Fibroblast of lung (primary cell): ENCODE measurements around the gene CALR3. TPM values are rescaled to one million over a fixed set of nuclear protein-coding genes. Genes with fewer than 3 reads are reported as not detected.

Experiments used
- DNase-seq, 2 donors: peaks; one replicate each; pipeline versions ENCODE4 v3.0.0 to v3.0.0-alpha.2; 2010; ENCODE audit warnings: low read depth in 2 of 2
- H2AFZ ChIP-seq: 2 replicates; pipeline ENCODE4 v1.5.1; 2012; ENCODE audit warnings: low read length, control low read depth, inconsistent platforms
- H3K27ac ChIP-seq: 2 replicates; pipeline ENCODE4 v1.5.1; 2011; ENCODE audit warnings: low read length, control low read depth; ENCODE audit not compliant: insufficient read depth
- H3K27me3 ChIP-seq: 2 replicates; pipeline ENCODE4 v1.5.1; 2011; ENCODE audit warnings: mild to moderate bottlenecking, low read length; ENCODE audit not compliant: control insufficient read depth, insufficient read depth
- H3K36me3 ChIP-seq: 2 replicates; pipeline ENCODE4 v1.5.1; 2011; ENCODE audit warnings: low read length; ENCODE audit not compliant: control insufficient read depth, insufficient read depth
- H3K4me1 ChIP-seq: 2 replicates; pipeline ENCODE4 v1.5.1; 2011; ENCODE audit warnings: low read length; ENCODE audit not compliant: control insufficient read depth, insufficient read depth; ENCODE audit errors: extremely low read depth
- H3K4me2 ChIP-seq: 2 replicates; pipeline ENCODE4 v1.5.1; 2011; ENCODE audit warnings: low read length, control low read depth; ENCODE audit not compliant: insufficient read depth; ENCODE audit errors: extremely low read depth
- H3K4me3 ChIP-seq, 4 experiments: fragments of 200-600 bp in 1 of 4; sonication (generic) in 1 of 4; replicated peaks in 1 of 4; 2 replicates each; pipeline ENCODE4 v1.5.1; 2011 to 2016; ENCODE audit warnings: low read length in 4 of 4, low read depth in 3 of 4, mild to moderate bottlenecking in 3 of 4, control low read depth in 2 of 4, inconsistent platforms in 1 of 4, mixed read lengths in 1 of 4; ENCODE audit not compliant: insufficient read depth in 1 of 4; ENCODE audit errors: control extremely low read depth in 1 of 4
- H3K79me2 ChIP-seq: 2 replicates; pipeline ENCODE4 v1.5.1; 2012; ENCODE audit warnings: mild to moderate bottlenecking, low read length, inconsistent platforms; ENCODE audit not compliant: control insufficient read depth, insufficient read depth
- H3K9ac ChIP-seq: 2 replicates; pipeline ENCODE4 v1.5.1; 2011; ENCODE audit warnings: mild to moderate bottlenecking, low read length, control low read depth; ENCODE audit not compliant: insufficient read depth
- H3K9me3 ChIP-seq: 2 replicates; pipeline ENCODE4 v1.5.1; 2012; ENCODE audit warnings: low read depth, low read length; ENCODE audit not compliant: control insufficient read depth, insufficient read depth
- H4K20me1 ChIP-seq: 2 replicates; pipeline ENCODE4 v1.5.1; 2011; ENCODE audit warnings: low read length; ENCODE audit not compliant: control insufficient read depth, insufficient read depth; ENCODE audit errors: extremely low read depth
- CTCF ChIP-seq, 2 donors: IDR thresholded peaks in 1 of 2; conservative IDR thresholded peaks in 1 of 2; 1 replicate in 1 of 2; 2 replicates in 1 of 2; pipeline ENCODE4 v1.5.1; 2011 to 2012; ENCODE audit warnings: low read length in 2 of 2, control low read depth in 1 of 2, inconsistent platforms in 1 of 2, low read depth in 1 of 2, mild to moderate bottlenecking in 1 of 2
- EZH2 ChIP-seq: IDR thresholded peaks from 2 replicates; pipeline ENCODE4 v1.5.1; 2012; ENCODE audit warnings: low read length, control low read depth, mild to moderate bottlenecking; ENCODE audit errors: missing control alignments
- polyA plus RNA-seq, 2 donors: library from polyadenylated mRNA; depleted of rRNA in 1 of 2; stranded (reverse) in 1 of 2; unstranded in 1 of 2; fragments of >200 nt; gene quantifications; 2 replicates each; pipeline ENCODE4 v1.2.1, GENCODE V29; 2011 to 2012; ENCODE audit warnings: missing spikeins in 1 of 2
- total RNA-seq: library from RNA; depleted of rRNA; stranded (reverse); fragments of >200 nt; gene quantifications from 2 replicates; pipeline ENCODE4 v1.2.1, GENCODE V29; 2014

CALR3 gene
- total and polyA plus RNA-seq, 2 donors (not counting 1 experiment from before 2014, with no cell fraction given) = not detected

- Histone ChIP-seq H3K4me2 (no peak overlapping the region), H3K36me3 (no peaks in the 10 kb centered on the region), H3K27me3 (no peaks in the 10 kb centered on the region), H3K9ac (no peak overlapping the region), H2AFZ (no peak overlapping the region), H3K4me1 (peaks cover 15% of the 10 kb centered on the region), H3K27ac (no peak overlapping the region), H3K79me2 (peaks cover 80% of the 10 kb centered on the region), H3K4me3 (no peak overlapping the region), H3K9me3 (no peaks in the 10 kb centered on the region), H4K20me1 (no peaks in the 10 kb centered on the region)
- no peak for DNase-seq
- TF ChIP-seq EZH2 = no peak
- no peak for TF ChIP-seq CTCF (conservative IDR thresholded peaks at IDR 0.05 in 1 of 2, IDR thresholded peaks at IDR 0.05 in 1 of 2; ENCODE audit: low read depth in 1 of 2, low read length in 2 of 2)
Observed at GRCh38 chr19:16465239-16465638, 30.7 kb downstream of the CALR3 start.

GRCh38 chr19:16463991-16464575 lies 31.9 kb downstream of the CALR3 start:
- TF ChIP-seq EZH2 = no peak
- no peak for TF ChIP-seq CTCF (conservative IDR thresholded peaks at IDR 0.05 in 1 of 2, IDR thresholded peaks at IDR 0.05 in 1 of 2; ENCODE audit: low read depth in 1 of 2, low read length in 2 of 2)
- Histone ChIP-seq H3K4me1 (peaks cover 11% of the 10 kb centered on the region), H3K27me3 (no peaks in the 10 kb centered on the region), H3K4me2 (no peak overlapping the region), H3K4me3 (no peak overlapping the region), H3K27ac (no peak overlapping the region), H3K9me3 (no peaks in the 10 kb centered on the region), H3K9ac (no peak overlapping the region), H4K20me1 (no peaks in the 10 kb centered on the region), H3K79me2 (peaks cover 81% of the 10 kb centered on the region), H3K36me3 (no peaks in the 10 kb centered on the region), H2AFZ (no peak overlapping the region)
- DNase-seq = peak in 1 of 2 donors; percentile 62

GRCh38 chr19:16463341-16463990 lies 32.5 kb downstream of the CALR3 start:
- no peaks in the 10 kb centered on the region for H3K36me3 ChIP-seq
- no peak overlapping the region for H3K27ac ChIP-seq
- H3K9me3 ChIP-seq = no peaks in the 10 kb centered on the region
- H3K27me3 ChIP-seq = no peaks in the 10 kb centered on the region
- no peak overlapping the region for H3K4me3 ChIP-seq
- H4K20me1 ChIP-seq = no peaks in the 10 kb centered on the region
- no peak overlapping the region for H3K9ac ChIP-seq
- no peak for DNase-seq
- H3K4me1 ChIP-seq = peaks cover 11% of the 10 kb centered on the region
- peaks cover 82% of the 10 kb centered on the region for H3K79me2 ChIP-seq
- no peak overlapping the region for H2AFZ ChIP-seq
- TF ChIP-seq EZH2 (no peak), CTCF (conservative IDR thresholded peaks at IDR 0.05 in 1 of 2, IDR thresholded peaks at IDR 0.05 in 1 of 2; ENCODE audit: low read depth in 1 of 2, low read length in 2 of 2) (no peak)
- no peak overlapping the region for H3K4me2 ChIP-seq
